HEK293T (cell line): Measurements from ENCODE around the gene C22orf42.

Experiments used
- ARNT ChIP-seq: fragments of 450-650 bp; IDR thresholded peaks from 2 replicates; pipeline ENCODE4 v1.6.1; 2017; ENCODE audit warnings: mild to moderate bottlenecking
- BHLHE40 ChIP-seq: fragments of 450-650 bp; IDR thresholded peaks from 2 replicates; pipeline ENCODE4 v1.6.1; 2016; ENCODE audit warnings: mild to moderate bottlenecking, moderate library complexity, borderline replicate concordance
- ELF4 ChIP-seq: fragments of 450-650 bp; IDR thresholded peaks from 2 replicates; pipeline ENCODE4 v1.6.1; 2017; ENCODE audit warnings: antibody characterized with exemption
- FOXA1 ChIP-seq: fragments of 450-650 bp; IDR thresholded peaks from 2 replicates; pipeline ENCODE4 v1.6.1; 2016; ENCODE audit warnings: mild to moderate bottlenecking
- SP1 ChIP-seq: fragments of 450-650 bp; IDR thresholded peaks from 2 replicates; pipeline ENCODE4 v1.6.1; 2017
- SUZ12 ChIP-seq: fragments of 450-650 bp; IDR thresholded peaks from 2 replicates; pipeline ENCODE4 v1.6.1; 2016; ENCODE audit warnings: mild to moderate bottlenecking

DNA sequence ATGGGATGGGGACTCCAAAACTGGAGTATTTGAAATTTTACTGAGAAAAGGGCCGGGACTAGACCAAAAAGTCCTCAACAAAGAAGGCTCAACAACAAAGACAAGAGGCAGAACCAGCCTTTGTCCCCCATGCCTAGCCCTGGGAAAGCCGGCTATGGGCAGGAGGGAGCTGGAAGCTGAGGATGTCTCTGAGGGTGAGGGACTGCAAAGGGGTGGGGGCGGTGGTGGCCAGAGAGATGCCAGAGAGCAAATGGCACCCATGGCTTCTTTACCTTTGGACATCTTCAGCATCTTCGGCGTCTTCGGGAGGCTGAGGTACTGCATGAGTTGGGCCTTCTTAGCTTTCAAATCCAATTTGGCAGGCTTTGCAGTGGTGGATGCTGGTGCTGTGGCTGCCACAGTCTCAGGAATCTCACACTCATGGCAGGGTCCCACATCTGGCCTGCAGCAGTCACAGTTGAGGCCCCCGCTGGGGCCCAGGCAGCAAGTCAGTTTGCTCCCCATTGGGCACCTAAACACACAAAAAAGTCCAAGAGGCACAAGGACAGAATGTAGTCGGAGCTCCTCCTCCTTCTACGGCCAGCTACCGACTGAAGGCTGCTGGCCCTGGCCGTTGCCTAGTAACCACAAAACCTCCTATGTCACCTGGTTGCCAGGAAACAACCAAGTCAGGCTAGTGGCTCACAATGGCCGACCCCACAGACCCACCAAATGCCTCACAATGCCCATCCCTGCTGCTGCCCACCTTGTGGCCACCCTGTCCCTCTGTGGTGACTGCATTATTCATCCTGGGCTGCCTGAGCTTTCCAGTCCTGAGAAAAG, at the start of gene C22orf42:
- TF ChIP-seq ARNT = no peak
- TF ChIP-seq ELF4 = no peak
- no peak for TF ChIP-seq BHLHE40
- no peak for TF ChIP-seq SUZ12
- no peak for TF ChIP-seq SP1
- TF ChIP-seq FOXA1 = no peak
